ENCODE data around the gene TTN.
"Not testable (repeated sequence)": the region's sequence is repeated elsewhere in the genome, so short reads cannot be mapped to it uniquely, and the experiment has no call there.

The TTN gene

GRCh38 chr2:178526256-178526655 lies 281.0 kb downstream of the TTN start:
- no peak for DNase-seq

- not testable (repeated sequence) for DNase-seq
These were observed 281.8 kb downstream of the TTN start for GRCh38 chr2:178525460-178525859.

GRCh38 chr2:178525010-178525409 lies 282.2 kb downstream of the TTN start:
- not testable (repeated sequence) for DNase-seq

- DNase-seq = no peak
These were observed 283.6 kb downstream of the TTN start for GRCh38 chr2:178523596-178524134.

GRCh38 chr2:178522950-178523595 lies 284.1 kb downstream of the TTN start:
- peak; percentile 86 for DNase-seq

GRCh38 chr2:178521304-178522150 lies 285.7 kb downstream of the TTN start:
- DNase-seq = peak; percentile 63

- no peak for DNase-seq
These were observed 289.7 kb downstream of the TTN start for GRCh38 chr2:178517496-178517895.

GRCh38 chr2:178514664-178515063 lies 292.6 kb downstream of the TTN start:
- DNase-seq = peak; percentile 61

GRCh38 chr2:178513876-178514275 lies 293.3 kb downstream of the TTN start:
- DNase-seq = no peak

- DNase-seq = no peak
These were observed 294.7 kb downstream of the TTN start for GRCh38 chr2:178512484-178512883.

GRCh38 chr2:178510384-178510783 lies 296.8 kb downstream of the TTN start:
- DNase-seq = no peak

- DNase-seq = no peak
These were observed 298.6 kb downstream of the TTN start for GRCh38 chr2:178508646-178509045.

GRCh38 chr2:178506949-178507348 lies 300.3 kb downstream of the TTN start:
- DNase-seq = no peak

- DNase-seq = no peak
These were observed 300.7 kb downstream of the TTN start for GRCh38 chr2:178506524-178506923.

- DNase-seq = no peak
These were observed 301.1 kb downstream of the TTN start for GRCh38 chr2:178506101-178506500.

- DNase-seq = no peak
These were observed 304.5 kb downstream of the TTN start for GRCh38 chr2:178502751-178503150.

GRCh38 chr2:178499640-178500039 lies 307.6 kb downstream of the TTN start:
- DNase-seq = no peak

GRCh38 chr2:178498137-178498536 lies 309.1 kb downstream of the TTN start:
- DNase-seq = no peak

GRCh38 chr2:178496049-178496448 lies 311.2 kb downstream of the TTN start:
- no peak for DNase-seq

GRCh38 chr2:178491612-178492011 lies 315.6 kb downstream of the TTN start:
- DNase-seq = no peak

- no peak for DNase-seq
These were observed 321.9 kb downstream of the TTN start for GRCh38 chr2:178485356-178485755.

GRCh38 chr2:178484245-178485041 lies 322.8 kb downstream of the TTN start:
- no peak for DNase-seq

GRCh38 chr2:178482437-178482836 lies 324.8 kb downstream of the TTN start:
- DNase-seq = no peak

Data from activated CD4-positive, alpha-beta T cell treated with anti-CD3 and anti-CD28 coated beads for 48 hours (primary cell).